ENCODE data around the gene CSPG4.

DNA sequence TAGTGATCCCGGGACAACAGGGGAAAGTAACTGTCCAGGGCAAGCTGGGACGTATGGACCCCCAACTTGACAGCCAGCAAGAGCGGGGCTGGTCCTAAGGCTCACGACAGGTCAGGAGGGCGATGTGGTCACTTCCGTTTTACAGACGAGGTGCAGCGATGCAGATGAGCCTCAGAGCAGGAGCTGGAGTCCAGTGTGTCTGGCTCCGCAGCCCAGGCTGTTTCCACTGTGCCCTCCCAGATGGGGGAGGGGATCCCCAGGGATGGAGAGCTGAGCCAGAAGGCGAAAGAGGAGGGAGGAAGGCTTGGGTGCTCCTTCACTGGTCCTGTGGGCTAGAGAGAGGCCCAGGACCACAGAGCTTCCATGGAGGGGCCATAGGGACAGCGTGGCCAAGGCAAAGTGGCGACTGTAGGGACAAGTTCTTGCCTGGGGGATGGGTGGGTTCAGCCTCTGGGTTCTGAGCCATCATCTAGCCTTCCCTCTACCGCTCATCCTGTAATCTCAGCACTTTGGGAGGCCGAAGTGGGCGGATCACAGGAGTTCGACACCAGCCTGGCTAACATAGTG, 59.2 kb downstream of the CSPG4 start:
- TF ChIP-seq CTCF (IDR thresholded peaks at IDR 0.05; ENCODE audit: low read length), result no peak
- TF ChIP-seq EZH2 (IDR thresholded peaks at IDR 0.05; ENCODE audit: borderline replicate concordance, low read length), result no peak

Measured in OCI-LY1 (cell line).